ENCODE measurements around the gene PVRIG.
"Not testable (repeated sequence)": the region's sequence is repeated elsewhere in the genome, so short reads cannot be mapped to it uniquely, and the experiment has no call there.

The PVRIG gene

GRCh38 chr7:100243385-100243784, 23.6 kb downstream of the PVRIG start:
- DNase-seq: not testable (repeated sequence)

GRCh38 chr7:100244988-100245605, 25.3 kb downstream of the PVRIG start:
- not testable (repeated sequence) for DNase-seq

- DNase-seq: not testable (repeated sequence)
Measured at GRCh38 chr7:100246121-100246864, 26.5 kb downstream of the PVRIG start.

GRCh38 chr7:100246865-100247137, 27.1 kb downstream of the PVRIG start:
- DNase-seq: not testable (repeated sequence)

GRCh38 chr7:100247152-100247757, 27.5 kb downstream of the PVRIG start:
- DNase-seq: peak; percentile 78

- no peak for DNase-seq
Measured at GRCh38 chr7:100248483-100248882, 28.7 kb downstream of the PVRIG start.

GRCh38 chr7:100257017-100257416, 37.3 kb downstream of the PVRIG start:
- no peak for DNase-seq

GRCh38 chr7:100259984-100260383, 40.2 kb downstream of the PVRIG start:
- not testable (repeated sequence) for DNase-seq

- DNase-seq: not testable (repeated sequence)
Measured at GRCh38 chr7:100262896-100263295, 43.1 kb downstream of the PVRIG start.

GRCh38 chr7:100264223-100264622, 44.5 kb downstream of the PVRIG start:
- DNase-seq: not testable (repeated sequence)

GRCh38 chr7:100264669-100265165, 45.0 kb downstream of the PVRIG start:
- DNase-seq: not testable (repeated sequence)

- DNase-seq: not testable (repeated sequence)
Measured at GRCh38 chr7:100265851-100266250, 46.1 kb downstream of the PVRIG start.

GRCh38 chr7:100266576-100267354, 47.0 kb downstream of the PVRIG start:
- no peak for DNase-seq

GRCh38 chr7:100267648-100268047, 47.9 kb downstream of the PVRIG start:
- DNase-seq: no peak

GRCh38 chr7:100268882-100269281, 49.1 kb downstream of the PVRIG start:
- not testable (repeated sequence) for DNase-seq

- DNase-seq: not testable (repeated sequence)
Measured at GRCh38 chr7:100269306-100270045, 49.7 kb downstream of the PVRIG start.

- DNase-seq: not testable (repeated sequence)
Measured at GRCh38 chr7:100270046-100270918, 50.5 kb downstream of the PVRIG start.

All from SHP77 treated with DMSO at 0.1 percent for 48 hours (cell line).